ENCODE measurements around the gene HOXA2.

The HOXA2 gene

DNA sequence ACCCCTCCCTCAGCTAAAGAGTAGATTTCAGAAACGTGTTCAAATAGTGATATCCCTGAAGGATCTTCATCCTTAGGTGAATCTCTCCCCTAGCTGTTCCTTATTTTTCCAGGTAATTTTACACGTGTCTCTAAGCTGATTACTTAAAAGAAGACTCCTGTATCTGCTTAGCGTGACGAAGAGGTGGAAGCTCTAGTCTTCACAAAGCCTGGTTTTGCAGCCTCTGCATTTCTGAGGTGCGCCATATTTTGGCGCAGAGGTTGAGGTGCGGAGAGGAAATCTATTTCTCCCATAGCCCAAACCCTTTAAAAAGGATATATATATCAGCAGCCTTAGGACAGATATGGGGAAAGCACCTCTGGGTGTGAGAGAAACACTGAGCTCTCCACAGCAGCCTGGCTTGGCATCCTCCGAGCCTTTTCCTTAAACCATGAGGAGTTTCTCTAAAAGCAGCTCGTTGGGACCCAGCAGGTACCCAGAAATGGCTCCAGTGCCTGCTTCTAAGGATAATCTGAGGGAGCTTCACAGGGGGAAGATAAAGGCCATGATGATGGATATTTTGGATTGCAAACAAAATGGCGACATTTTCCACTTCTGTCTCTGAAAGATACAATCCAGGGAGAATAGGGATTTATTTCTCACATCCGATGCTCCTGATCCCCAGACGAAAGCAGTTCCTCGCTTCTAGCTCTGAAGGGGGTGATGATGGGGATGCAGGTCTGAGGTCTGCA is 3.0 kb upstream of the HOXA2 start:
- H3K4me3 ChIP-seq (ENCODE audit: low read length) = peak overlapping the region; percentile 6
- peaks cover 100% of the 10 kb centered on the region for H3K27me3 ChIP-seq (ENCODE audit: control insufficient read depth, insufficient read depth, low read length)
- H3K9me3 ChIP-seq (ENCODE audit: control insufficient read depth, low read depth, low read length) = no peaks in the 10 kb centered on the region
- no peaks in the 10 kb centered on the region for H3K36me3 ChIP-seq (ENCODE audit: control insufficient read depth, low read depth, low read length)
- H3K4me1 ChIP-seq (ENCODE audit: control insufficient read depth, low read depth, low read length) = peaks cover 9% of the 10 kb centered on the region
- no peak overlapping the region for H3K27ac ChIP-seq (ENCODE audit: low read length)
- no peak overlapping the region for H3K9ac ChIP-seq (ENCODE audit: low read length)

- Histone ChIP-seq H3K27me3 (ENCODE audit: control insufficient read depth, insufficient read depth, low read length) (peaks cover 100% of the 10 kb centered on the region), H3K4me3 (ENCODE audit: low read length) (no peak overlapping the region), H3K9me3 (ENCODE audit: control insufficient read depth, low read depth, low read length) (no peaks in the 10 kb centered on the region), H3K9ac (ENCODE audit: low read length) (no peak overlapping the region), H3K4me1 (ENCODE audit: control insufficient read depth, low read depth, low read length) (peaks cover 10% of the 10 kb centered on the region), H3K27ac (ENCODE audit: low read length) (no peak overlapping the region), H3K36me3 (ENCODE audit: control insufficient read depth, low read depth, low read length) (no peaks in the 10 kb centered on the region)
These were observed 2.0 kb upstream of the HOXA2 start for GRCh38 chr7:27104341-27105058.

DNA sequence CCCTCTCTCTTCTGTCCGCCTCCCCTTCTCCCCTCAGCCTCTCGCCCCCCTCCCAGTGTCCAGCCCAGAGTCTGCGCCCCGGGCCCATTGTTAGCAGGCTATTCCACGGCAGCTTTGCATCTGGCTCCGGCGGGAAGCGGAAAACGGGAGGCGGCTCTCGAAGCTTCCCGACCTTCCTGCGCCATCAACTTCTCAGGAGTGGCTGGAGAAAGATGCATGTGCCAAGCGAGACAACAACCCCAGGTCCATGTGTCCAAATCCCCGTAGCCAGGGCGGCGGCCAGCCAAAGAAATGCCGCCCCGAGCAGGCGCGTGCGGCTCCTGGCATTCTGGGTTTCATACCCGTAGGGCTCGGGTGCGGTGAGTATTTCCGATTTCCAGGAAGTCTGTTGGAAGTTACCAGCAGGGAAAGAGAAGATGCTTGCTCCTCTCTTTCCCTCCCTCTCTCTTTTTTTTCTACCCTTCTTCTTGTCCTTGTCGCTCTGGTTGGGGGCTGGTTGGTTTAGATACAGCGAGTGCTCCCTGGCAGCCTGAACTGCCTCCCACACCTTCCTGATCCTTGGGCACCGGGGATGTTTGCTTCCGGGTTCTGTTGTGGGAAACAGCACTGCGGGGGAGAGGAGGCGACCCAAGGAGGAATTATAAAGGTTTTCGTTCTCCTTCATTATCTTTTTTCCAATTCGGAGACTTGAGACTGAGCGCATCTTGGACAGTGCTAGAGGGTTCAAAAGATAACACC is 1.2 kb upstream of the HOXA2 start:
- no peak overlapping the region for H3K4me3 ChIP-seq (ENCODE audit: low read length)

DNA sequence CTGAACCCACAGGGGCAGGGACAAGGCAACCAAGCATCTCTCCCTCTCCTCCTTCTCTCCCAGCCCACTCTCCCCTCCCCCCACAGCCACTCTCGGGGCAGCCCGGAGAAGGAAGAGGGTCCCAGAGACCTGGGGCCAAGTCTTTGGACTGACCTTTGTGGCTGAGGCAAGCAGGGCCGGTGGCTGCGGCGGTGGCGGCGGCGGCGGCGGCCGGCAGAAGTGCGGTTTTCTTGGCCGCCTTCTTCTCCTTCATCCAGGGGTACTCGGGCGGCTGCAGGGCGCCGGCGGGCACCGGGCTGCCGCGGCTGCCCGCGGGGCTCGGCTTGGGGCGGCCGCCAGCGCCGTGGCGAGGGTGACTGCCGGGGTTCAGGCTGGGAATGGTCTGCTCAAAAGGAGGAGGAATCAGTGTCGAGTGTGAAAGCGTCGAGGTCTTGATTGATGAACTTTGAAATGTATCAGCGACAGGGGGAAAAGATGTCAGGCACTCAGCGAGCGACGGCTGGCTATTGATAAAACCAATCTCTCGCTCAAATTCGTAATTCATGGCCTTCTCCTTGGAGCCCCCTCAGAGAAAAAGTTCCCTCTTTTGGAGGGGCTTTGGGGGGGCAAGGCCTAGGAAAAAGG is 414 bp downstream of the HOXA2 start:
- Histone ChIP-seq H3K9ac (ENCODE audit: low read length) (no peak overlapping the region), H3K4me1 (ENCODE audit: control insufficient read depth, low read depth, low read length) (peaks cover 16% of the 10 kb centered on the region)

More for the DNA sequence above, 1.2 kb upstream of the HOXA2 start:
- peaks cover 100% of the 10 kb centered on the region for H3K27me3 ChIP-seq (ENCODE audit: control insufficient read depth, insufficient read depth, low read length)
- H3K4me1 ChIP-seq (ENCODE audit: control insufficient read depth, low read depth, low read length) = peaks cover 11% of the 10 kb centered on the region
- H3K27ac ChIP-seq (ENCODE audit: low read length) = no peak overlapping the region
- H3K9ac ChIP-seq (ENCODE audit: low read length) = no peak overlapping the region
- no peaks in the 10 kb centered on the region for H3K9me3 ChIP-seq (ENCODE audit: control insufficient read depth, low read depth, low read length)
- no peaks in the 10 kb centered on the region for H3K36me3 ChIP-seq (ENCODE audit: control insufficient read depth, low read depth, low read length)

DNA sequence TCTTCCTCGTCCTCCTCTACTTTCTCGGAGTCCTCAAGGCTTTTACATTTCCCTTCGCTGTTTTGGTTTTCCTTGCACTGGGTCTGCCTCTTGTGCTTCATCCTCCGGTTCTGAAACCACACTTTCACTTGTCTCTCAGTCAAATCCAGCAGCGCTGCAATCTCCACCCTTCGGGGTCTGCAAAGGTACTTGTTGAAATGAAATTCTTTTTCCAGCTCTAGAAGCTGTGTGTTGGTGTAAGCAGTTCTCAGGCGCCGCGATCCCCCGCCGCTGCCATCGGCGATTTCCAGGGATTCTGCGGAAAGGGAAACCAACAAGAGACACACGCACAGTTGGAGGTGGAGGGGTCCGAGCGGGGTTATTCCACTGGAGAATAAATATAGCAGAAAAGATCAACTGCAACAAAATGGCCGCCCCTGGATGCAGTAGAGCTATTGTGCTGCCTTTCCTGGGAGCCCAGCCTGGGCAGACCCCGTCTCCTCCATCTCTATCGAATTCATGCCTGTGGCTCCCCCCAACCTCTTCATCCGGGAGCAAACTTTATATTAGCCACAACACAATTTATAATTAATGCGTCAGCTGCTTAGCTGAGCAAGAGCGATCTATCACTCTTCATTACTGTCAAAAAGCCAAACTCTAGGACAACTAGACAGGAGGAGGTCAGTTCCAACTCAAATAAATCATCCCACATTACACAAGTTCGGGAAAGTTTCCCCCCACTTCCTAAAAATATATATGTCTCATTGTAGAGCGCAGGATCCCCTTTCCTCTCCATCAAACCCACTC is 1.1 kb downstream of the HOXA2 start:
- Histone ChIP-seq H3K4me3 (ENCODE audit: low read length) (peak overlapping the region; percentile 48), H3K9ac (ENCODE audit: low read length) (no peak overlapping the region), H3K27me3 (ENCODE audit: control insufficient read depth, insufficient read depth, low read length) (peaks cover 100% of the 10 kb centered on the region)

More for the DNA sequence above, 414 bp downstream of the HOXA2 start:
- Histone ChIP-seq H3K27ac (ENCODE audit: low read length) (no peak overlapping the region), H3K36me3 (ENCODE audit: control insufficient read depth, low read depth, low read length) (no peaks in the 10 kb centered on the region), H3K4me3 (ENCODE audit: low read length) (peak overlapping the region; percentile 48), H3K27me3 (ENCODE audit: control insufficient read depth, insufficient read depth, low read length) (peaks cover 100% of the 10 kb centered on the region), H3K9me3 (ENCODE audit: control insufficient read depth, low read depth, low read length) (no peaks in the 10 kb centered on the region)

GRCh38 chr7:27100694-27101170 is 1.8 kb downstream of the HOXA2 start:
- Histone ChIP-seq H3K9ac (ENCODE audit: low read length) (no peak overlapping the region), H3K9me3 (ENCODE audit: control insufficient read depth, low read depth, low read length) (no peaks in the 10 kb centered on the region), H3K27me3 (ENCODE audit: control insufficient read depth, insufficient read depth, low read length) (peaks cover 100% of the 10 kb centered on the region), H3K36me3 (ENCODE audit: control insufficient read depth, low read depth, low read length) (no peaks in the 10 kb centered on the region), H3K4me1 (ENCODE audit: control insufficient read depth, low read depth, low read length) (peaks cover 16% of the 10 kb centered on the region), H3K27ac (ENCODE audit: low read length) (no peak overlapping the region), H3K4me3 (ENCODE audit: low read length) (peak overlapping the region; percentile 48)

More for the DNA sequence above, 1.1 kb downstream of the HOXA2 start:
- Histone ChIP-seq H3K36me3 (ENCODE audit: control insufficient read depth, low read depth, low read length) (no peaks in the 10 kb centered on the region), H3K4me1 (ENCODE audit: control insufficient read depth, low read depth, low read length) (peaks cover 16% of the 10 kb centered on the region), H3K9me3 (ENCODE audit: control insufficient read depth, low read depth, low read length) (no peaks in the 10 kb centered on the region), H3K27ac (ENCODE audit: low read length) (no peak overlapping the region)

GRCh38 chr7:27099453-27100370 is 2.8 kb downstream of the HOXA2 start:
- H3K4me3 ChIP-seq (ENCODE audit: low read length) = no peak overlapping the region
- no peaks in the 10 kb centered on the region for H3K36me3 ChIP-seq (ENCODE audit: control insufficient read depth, low read depth, low read length)
- no peak overlapping the region for H3K9ac ChIP-seq (ENCODE audit: low read length)
- H3K4me1 ChIP-seq (ENCODE audit: control insufficient read depth, low read depth, low read length) = peaks cover 16% of the 10 kb centered on the region
- H3K27me3 ChIP-seq (ENCODE audit: control insufficient read depth, insufficient read depth, low read length) = peaks cover 100% of the 10 kb centered on the region
- no peaks in the 10 kb centered on the region for H3K9me3 ChIP-seq (ENCODE audit: control insufficient read depth, low read depth, low read length)
- no peak overlapping the region for H3K27ac ChIP-seq (ENCODE audit: low read length)

DNA sequence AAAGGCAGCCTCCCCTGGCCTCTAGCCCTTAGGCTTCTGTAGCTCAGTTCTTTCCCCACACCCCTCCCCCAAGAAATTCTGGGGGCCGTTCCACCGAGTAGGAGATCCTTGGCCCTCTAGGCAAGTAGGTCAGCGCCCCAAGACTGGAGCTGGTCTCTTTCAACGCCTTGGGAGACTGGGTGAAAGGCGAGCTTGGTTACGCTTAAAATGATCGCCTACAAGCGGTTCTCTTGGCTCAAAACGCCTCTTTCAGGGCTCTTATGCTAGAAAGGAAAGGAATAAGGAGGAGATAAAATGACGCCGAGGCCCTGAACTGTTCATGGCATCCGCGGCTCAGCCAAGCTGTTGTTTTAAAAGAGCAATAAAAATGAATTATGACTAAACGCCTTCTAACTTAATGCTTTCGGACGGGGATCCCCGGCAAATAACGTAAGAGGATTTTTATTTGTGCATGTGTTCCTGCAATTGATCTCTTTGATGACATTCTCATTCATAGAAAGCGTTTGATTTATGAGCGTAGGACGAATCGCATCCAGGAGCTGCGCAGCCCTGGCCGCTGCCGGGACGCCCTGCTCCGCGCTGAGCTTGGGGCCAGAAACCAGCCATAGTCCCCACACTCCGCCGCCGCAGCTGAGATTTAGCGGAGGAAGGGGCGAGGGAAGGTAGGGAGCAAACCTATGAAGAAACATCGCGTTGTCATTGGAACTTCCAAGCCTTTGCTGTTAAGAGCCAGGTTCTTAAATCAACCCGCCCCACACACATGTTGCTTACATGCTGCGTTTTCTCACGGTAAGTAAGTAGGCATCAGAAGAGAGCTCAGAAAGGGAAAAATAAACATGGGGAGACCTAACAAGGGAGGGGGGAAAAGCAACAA is 3.7 kb downstream of the HOXA2 start:
- Histone ChIP-seq H3K9ac (ENCODE audit: low read length) (no peak overlapping the region), H3K4me3 (ENCODE audit: low read length) (peak overlapping the region; percentile 53), H3K4me1 (ENCODE audit: control insufficient read depth, low read depth, low read length) (peaks cover 16% of the 10 kb centered on the region), H3K27ac (ENCODE audit: low read length) (no peak overlapping the region), H3K36me3 (ENCODE audit: control insufficient read depth, low read depth, low read length) (no peaks in the 10 kb centered on the region), H3K27me3 (ENCODE audit: control insufficient read depth, insufficient read depth, low read length) (peaks cover 100% of the 10 kb centered on the region), H3K9me3 (ENCODE audit: control insufficient read depth, low read depth, low read length) (no peaks in the 10 kb centered on the region)

- Histone ChIP-seq H3K9me3 (ENCODE audit: control insufficient read depth, low read depth, low read length) (no peaks in the 10 kb centered on the region), H3K4me1 (ENCODE audit: control insufficient read depth, low read depth, low read length) (peaks cover 16% of the 10 kb centered on the region), H3K9ac (ENCODE audit: low read length) (no peak overlapping the region), H3K4me3 (ENCODE audit: low read length) (peak overlapping the region; percentile 53), H3K27ac (ENCODE audit: low read length) (no peak overlapping the region), H3K27me3 (ENCODE audit: control insufficient read depth, insufficient read depth, low read length) (peaks cover 100% of the 10 kb centered on the region), H3K36me3 (ENCODE audit: control insufficient read depth, low read depth, low read length) (no peaks in the 10 kb centered on the region)
These were observed 4.6 kb downstream of the HOXA2 start for GRCh38 chr7:27097686-27098577.
